Left lung (tissue), 10 donors: ENCODE results near the gene ALDH1B1. TPM values are rescaled to one million over a fixed set of nuclear protein-coding genes. Genes with fewer than 3 reads are reported as not detected.

Experiments
- ATAC-seq: fragments of 200-7000 bp; cut with Tn5 transposase; one replicate; pipeline ENCODE4 v1.9.1; 2020; ENCODE audit warnings: moderate library complexity
- DNase-seq, 4 donors: peaks; one replicate each; pipeline ENCODE4 v3.0.0-alpha.2; 2013 to 2020
- H3K27ac ChIP-seq, 2 donors: fragments of 200-600 bp; sonication (generic) in 1 of 2; one replicate each; pipeline versions ENCODE4 v1.5.0 to v1.8.0; 2020 to 2021
- H3K27me3 ChIP-seq, 2 donors: fragments of 200-600 bp; sonication (generic) in 1 of 2; one replicate each; pipeline versions ENCODE4 v1.5.0 to v1.8.0; 2020 to 2021
- H3K36me3 ChIP-seq, 2 donors: fragments of 200-600 bp; sonication (generic) in 1 of 2; one replicate each; pipeline versions ENCODE4 v1.5.0 to v1.8.0; 2020 to 2021
- H3K4me1 ChIP-seq, 2 donors: fragments of 200-600 bp; one replicate each; pipeline ENCODE4 v1.8.0; 2021
- H3K4me3 ChIP-seq, 2 donors: fragments of 200-600 bp; sonication (generic) in 1 of 2; one replicate each; pipeline versions ENCODE4 v1.5.0 to v1.8.0; 2020 to 2021; ENCODE audit warnings: mild to moderate bottlenecking in 1 of 2
- H3K9me3 ChIP-seq, 2 donors: fragments of 200-600 bp; sonication (generic) in 1 of 2; one replicate each; pipeline versions ENCODE4 v1.5.0 to v1.8.0; 2020 to 2021
- intact Hi-C, 2 donors: fragments of 100-400 bp; cut with DNase I; formaldehyde crosslinking; loops; one replicate each; pipeline versions ENCODE4 v1.11.2 to v1.14.2; 2022
- polyA plus RNA-seq, 6 donors: library from polyadenylated mRNA; unstranded; fragments of 120-200 nt; gene quantifications; one replicate each; pipeline ENCODE4 v1.2.1, GENCODE V29; 2013; ENCODE audit not compliant: insufficient read length in 6 of 6
- total RNA-seq, 2 donors: library from RNA; stranded (reverse); fragmentation: NEBNext Ultra II Directional; extraction: Animal tissue kit (Norgen Biotek cat#: 25700); gene quantifications; one replicate each; pipeline ENCODE4 v1.2.1, GENCODE V29; 2021
- TF ChIP-seq, protein P1 (sequence below), 2 donors: fragments of 200-600 bp; sonication (generic) in 1 of 2; IDR thresholded peaks; one replicate each; pipeline versions ENCODE4 v1.5.0 to v1.8.0; 2021; ENCODE audit warnings: antibody characterized with exemption in 2 of 2
- donor health status: DM: no; HTN: yes; CAD: no.
- donor health status: DM: no; HTN: no; CAD: no.

The ALDH1B1 gene
- total and polyA plus RNA-seq, 8 donors = 15.5 to 27.1 (median 18.9) TPM

DNA sequence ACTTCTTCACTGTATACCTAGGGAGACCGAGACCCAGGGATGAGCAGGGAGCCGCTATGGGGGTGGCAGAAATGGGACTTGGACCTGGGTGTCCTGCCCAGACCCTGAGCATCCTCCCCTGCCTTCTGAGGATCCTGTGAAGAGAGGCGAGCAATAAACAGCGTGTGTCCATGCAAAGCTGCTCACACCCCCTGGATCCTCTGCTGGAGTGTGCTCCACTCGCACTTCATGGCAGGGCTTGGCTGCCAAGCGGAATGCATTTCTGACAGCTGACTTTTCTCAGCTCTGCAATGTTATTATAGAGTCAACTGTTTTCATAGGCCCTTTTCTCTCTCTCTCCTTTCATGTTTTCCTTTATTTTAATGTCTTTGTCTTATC lies 31.0 kb upstream of the ALDH1B1 start:
- TF ChIP-seq, protein P1, sequence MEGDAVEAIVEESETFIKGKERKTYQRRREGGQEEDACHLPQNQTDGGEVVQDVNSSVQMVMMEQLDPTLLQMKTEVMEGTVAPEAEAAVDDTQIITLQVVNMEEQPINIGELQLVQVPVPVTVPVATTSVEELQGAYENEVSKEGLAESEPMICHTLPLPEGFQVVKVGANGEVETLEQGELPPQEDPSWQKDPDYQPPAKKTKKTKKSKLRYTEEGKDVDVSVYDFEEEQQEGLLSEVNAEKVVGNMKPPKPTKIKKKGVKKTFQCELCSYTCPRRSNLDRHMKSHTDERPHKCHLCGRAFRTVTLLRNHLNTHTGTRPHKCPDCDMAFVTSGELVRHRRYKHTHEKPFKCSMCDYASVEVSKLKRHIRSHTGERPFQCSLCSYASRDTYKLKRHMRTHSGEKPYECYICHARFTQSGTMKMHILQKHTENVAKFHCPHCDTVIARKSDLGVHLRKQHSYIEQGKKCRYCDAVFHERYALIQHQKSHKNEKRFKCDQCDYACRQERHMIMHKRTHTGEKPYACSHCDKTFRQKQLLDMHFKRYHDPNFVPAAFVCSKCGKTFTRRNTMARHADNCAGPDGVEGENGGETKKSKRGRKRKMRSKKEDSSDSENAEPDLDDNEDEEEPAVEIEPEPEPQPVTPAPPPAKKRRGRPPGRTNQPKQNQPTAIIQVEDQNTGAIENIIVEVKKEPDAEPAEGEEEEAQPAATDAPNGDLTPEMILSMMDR (IDR thresholded peaks at IDR 0.05) = no peak
- Histone ChIP-seq H3K27ac (no peak overlapping the region), H3K27me3 (no peaks in the 10 kb centered on the region), H3K4me1 (peaks cover 3 to 10% of the 10 kb centered on the region in 2 donors), H3K4me3 (no peak overlapping the region), H3K9me3 (no peaks in the 10 kb centered on the region), H3K36me3 (no peaks in the 10 kb centered on the region)
- intact Hi-C loops = loop anchor here in 1 of 2 donors (10.0 kb wide), 1 partner anchor 447 kb away; no protein-coding TSS in a partner anchor
- peak; percentile 69 for ATAC-seq
- DNase-seq = peak in 1 of 4 donors; percentile 54

DNA sequence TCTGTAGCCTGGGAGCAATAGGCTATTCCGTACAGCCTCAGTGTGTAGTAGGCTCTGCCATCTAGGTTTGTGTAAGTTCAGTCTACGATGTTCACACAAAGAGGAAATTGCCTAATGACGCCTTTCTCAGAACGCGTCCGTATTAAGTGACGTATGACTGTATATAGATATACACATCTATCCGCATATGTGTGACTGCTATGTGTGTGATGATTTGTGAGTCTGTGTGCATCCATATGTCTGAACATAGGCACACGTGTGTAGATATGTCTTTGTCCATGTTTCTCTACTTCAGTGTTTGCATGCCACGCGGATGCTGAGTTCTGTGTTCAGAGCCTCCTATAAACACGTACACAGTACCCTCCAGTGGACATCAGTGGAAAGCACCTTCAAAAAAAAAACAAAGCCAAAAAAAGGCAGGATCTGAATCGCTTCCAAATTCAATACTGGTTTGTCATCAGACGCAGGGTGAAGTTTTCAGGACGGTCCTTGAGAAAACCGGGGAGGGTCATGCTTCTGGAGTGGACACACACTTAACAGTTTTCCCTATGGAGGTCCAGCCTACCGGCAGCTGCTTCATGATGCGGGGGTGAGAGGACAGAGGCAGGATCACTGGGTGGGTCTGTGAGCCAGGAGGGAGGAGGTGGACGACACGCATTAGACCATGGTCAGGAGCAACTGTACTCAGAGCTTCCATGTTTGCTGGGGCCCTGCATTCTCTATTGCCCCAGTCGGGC lies 29.5 kb upstream of the ALDH1B1 start:
- DNase-seq = peak in 3 of 4 donors; percentile 20 to 79 (median 61)
- Histone ChIP-seq H3K36me3 (no peaks in the 10 kb centered on the region), H3K27me3 (no peaks in the 10 kb centered on the region), H3K4me3 (no peak overlapping the region), H3K4me1 (peaks cover 3 to 10% of the 10 kb centered on the region in 2 donors), H3K27ac (no peak overlapping the region), H3K9me3 (no peaks in the 10 kb centered on the region)
- intact Hi-C loops = loop anchor here in 1 of 2 donors (10.0 kb wide), 1 partner anchor 448 kb away; no protein-coding TSS in a partner anchor
- ATAC-seq = peak; percentile 93
- TF ChIP-seq, protein P1 (IDR thresholded peaks at IDR 0.05) = peak in 1 of 2 donors; percentile 25

DNA sequence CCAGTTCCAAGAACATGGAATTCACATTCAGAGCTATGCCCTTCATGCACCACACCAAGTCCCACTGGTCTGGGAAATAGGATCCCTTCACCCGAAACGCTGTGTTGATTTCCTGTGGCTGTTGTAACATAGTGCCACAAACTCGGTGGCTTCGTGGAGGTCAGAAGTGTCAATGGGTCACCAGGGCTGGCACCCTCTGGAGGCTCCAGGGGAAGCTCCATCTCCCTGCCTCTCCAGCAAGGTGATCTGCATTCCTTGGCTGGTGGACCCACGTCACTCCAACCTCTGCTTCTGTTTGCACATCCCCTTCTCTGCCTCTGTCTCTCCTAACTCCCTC lies 28.9 kb upstream of the ALDH1B1 start:
- H3K27ac ChIP-seq = no peak overlapping the region
- no peaks in the 10 kb centered on the region for H3K27me3 ChIP-seq
- no peaks in the 10 kb centered on the region for H3K36me3 ChIP-seq
- no peaks in the 10 kb centered on the region for H3K9me3 ChIP-seq
- TF ChIP-seq, protein P1 (IDR thresholded peaks at IDR 0.05) = no peak
- no peak for ATAC-seq
- intact Hi-C loops = loop anchor here in 1 of 2 donors (10.0 kb wide), 1 partner anchor 449 kb away; no protein-coding TSS in a partner anchor
- H3K4me3 ChIP-seq = no peak overlapping the region
- peaks cover 3 to 10% of the 10 kb centered on the region in 2 donors for H3K4me1 ChIP-seq
- peak in 1 of 4 donors; percentile 24 for DNase-seq

DNA sequence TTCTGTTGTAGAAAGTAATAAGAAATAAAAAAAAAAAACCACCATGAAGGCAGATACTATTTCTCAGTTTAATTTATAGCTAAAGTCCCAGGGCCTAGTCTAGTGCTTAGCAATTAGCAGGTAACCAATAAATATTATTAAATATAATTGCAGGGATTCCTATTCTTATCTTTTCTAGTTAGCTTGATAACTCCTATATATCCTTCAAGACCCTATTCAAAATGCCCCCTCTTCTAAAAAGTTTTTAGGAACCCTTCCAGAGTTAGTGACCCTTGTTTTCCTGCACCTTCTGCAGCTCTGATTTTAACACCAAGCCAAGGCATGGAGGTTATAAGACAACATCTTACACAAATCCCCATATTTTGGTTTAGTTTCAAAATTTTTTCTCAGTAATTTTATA lies 24.6 kb upstream of the ALDH1B1 start:
- no peaks in the 10 kb centered on the region for H3K36me3 ChIP-seq
- H3K4me3 ChIP-seq = no peak overlapping the region
- TF ChIP-seq, protein P1 (IDR thresholded peaks at IDR 0.05) = no peak
- intact Hi-C loops = loop anchor here in 1 of 2 donors (10.0 kb wide), 1 partner anchor 453 kb away; no protein-coding TSS in a partner anchor
- ATAC-seq (no peak), DNase-seq (no peak)
- no peaks in the 10 kb centered on the region for H3K27me3 ChIP-seq
- H3K27ac ChIP-seq = no peak overlapping the region
- no peaks in the 10 kb centered on the region for H3K9me3 ChIP-seq
- H3K4me1 ChIP-seq = peaks cover 0 to 6% of the 10 kb centered on the region in 2 donors

DNA sequence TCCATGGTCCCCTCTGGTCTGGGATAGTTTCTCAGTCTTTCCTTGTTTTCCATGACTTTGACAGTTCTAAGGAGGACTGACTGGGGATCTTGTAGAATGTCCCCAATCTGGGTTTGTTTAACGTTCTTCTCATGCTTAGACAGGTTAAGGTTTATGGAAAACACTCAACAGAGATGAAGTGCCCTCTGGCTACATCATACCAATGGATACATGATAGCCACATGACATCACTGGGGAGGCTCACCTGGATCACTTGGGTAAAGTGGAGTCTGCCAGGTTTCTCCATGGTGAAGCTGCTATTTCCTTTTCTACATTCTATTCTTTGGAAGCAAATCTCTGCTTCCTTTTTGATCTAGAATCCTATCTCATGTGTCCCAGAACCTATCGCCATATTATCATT lies 23.8 kb upstream of the ALDH1B1 start:
- ATAC-seq = no peak
- Histone ChIP-seq H3K4me1 (no peaks in the 10 kb centered on the region), H3K27me3 (no peaks in the 10 kb centered on the region), H3K36me3 (no peaks in the 10 kb centered on the region), H3K27ac (no peak overlapping the region), H3K9me3 (no peaks in the 10 kb centered on the region), H3K4me3 (no peak overlapping the region)
- no peak for DNase-seq
- intact Hi-C loops = loop anchor here in 1 of 2 donors (10.0 kb wide), 1 partner anchor 454 kb away; no protein-coding TSS in a partner anchor
- TF ChIP-seq, protein P1 (IDR thresholded peaks at IDR 0.05) = no peak
